Dedifferentiated amniotic fluid mesenchymal stem cell (primary cell): ENCODE results near the gene PARD6B.
"Not testable (repeated sequence)": the region's sequence is repeated elsewhere in the genome, so short reads cannot be mapped to it uniquely, and the experiment has no call there.

Experiments used
- DNase-seq: peaks from one replicate; pipeline ENCODE4 v3.0.0-alpha.2; 2016; ENCODE audit errors: extremely low spot score

PARD6B gene

GRCh38 chr20:50774515-50774914, 43.1 kb downstream of the PARD6B start:
- no peak for DNase-seq

- no peak for DNase-seq
Observed at GRCh38 chr20:50776122-50776817, 44.9 kb downstream of the PARD6B start.

GRCh38 chr20:50777373-50777772, 46.0 kb downstream of the PARD6B start:
- DNase-seq: no peak

GRCh38 chr20:50778994-50779393, 47.6 kb downstream of the PARD6B start:
- not testable (repeated sequence) for DNase-seq

GRCh38 chr20:50783390-50783789, 52.0 kb downstream of the PARD6B start:
- DNase-seq: no peak

- DNase-seq: no peak
Observed at GRCh38 chr20:50783903-50784302, 52.5 kb downstream of the PARD6B start.

GRCh38 chr20:50784464-50784863, 53.1 kb downstream of the PARD6B start:
- DNase-seq: no peak

GRCh38 chr20:50786703-50787102, 55.3 kb downstream of the PARD6B start:
- no peak for DNase-seq

- DNase-seq: no peak
Observed at GRCh38 chr20:50787181-50787580, 55.8 kb downstream of the PARD6B start.

- DNase-seq: peak; percentile 60
Observed at GRCh38 chr20:50788045-50788991, 56.9 kb downstream of the PARD6B start.

GRCh38 chr20:50789968-50790650, 58.7 kb downstream of the PARD6B start:
- DNase-seq: no peak

GRCh38 chr20:50790651-50791277, 59.4 kb downstream of the PARD6B start:
- peak; percentile 90 for DNase-seq

GRCh38 chr20:50792708-50793574, 61.6 kb downstream of the PARD6B start:
- no peak for DNase-seq

- DNase-seq: not testable (repeated sequence)
Observed at GRCh38 chr20:50793575-50794016, 62.2 kb downstream of the PARD6B start.

GRCh38 chr20:50794181-50794845, 62.9 kb downstream of the PARD6B start:
- no peak for DNase-seq

GRCh38 chr20:50794846-50795634, 63.7 kb downstream of the PARD6B start, which contains the start of gene BCAS4:
BCAS4 (plus strand) TSS chr20:50795061; CDS start chr20:50795084, 23 bp downstream.
- DNase-seq: peak; percentile 60

- no peak for DNase-seq
Observed at GRCh38 chr20:50797142-50797541, 65.8 kb downstream of the PARD6B start.

GRCh38 chr20:50798650-50799049, 67.3 kb downstream of the PARD6B start:
- DNase-seq: no peak

- DNase-seq: no peak
Observed at GRCh38 chr20:50799176-50799889, 68.0 kb downstream of the PARD6B start.
